Fibroblast of the aortic adventitia (primary cell): ENCODE data around the gene IFI35. TPM values are rescaled to one million over a fixed set of nuclear protein-coding genes. Genes with fewer than 3 reads are reported as not detected.
"Not testable (repeated sequence)": the region's sequence is repeated elsewhere in the genome, so short reads cannot be mapped to it uniquely, and the experiment has no call there.

Source experiments
- DNase-seq: peaks from one replicate; pipeline ENCODE4 v3.0.0-alpha.2; 2010; ENCODE audit warnings: low read depth
- H3K4me3 ChIP-seq: 2 replicates; pipeline ENCODE4 v1.5.1; 2011; ENCODE audit warnings: low read depth, mild to moderate bottlenecking, control low read depth, low read length, moderate library complexity
- CTCF ChIP-seq: IDR thresholded peaks from 2 replicates; pipeline ENCODE4 v1.5.1; 2011; ENCODE audit warnings: mild to moderate bottlenecking, low read length, control low read depth, inconsistent platforms; ENCODE audit not compliant: insufficient read depth
- total RNA-seq: library from RNA; depleted of rRNA; stranded (reverse); fragments of >200 nt; gene quantifications from 2 replicates; pipeline ENCODE4 v1.2.3, GENCODE V29; 2012; ENCODE audit warnings: low replicate concordance

Gene IFI35
- total RNA-seq, 1 donor, result 34.7 TPM

GRCh38 chr17:42975265-42975664 lies 31.3 kb upstream of the IFI35 start:
- no peak for TF ChIP-seq CTCF
- DNase-seq, result no peak
- no peak overlapping the region for H3K4me3 ChIP-seq

GRCh38 chr17:42975701-42976100 lies 30.9 kb upstream of the IFI35 start:
- not testable (repeated sequence) for H3K4me3 ChIP-seq, DNase-seq

GRCh38 chr17:42979511-42980273 lies 26.9 kb upstream of the IFI35 start, which contains the start of gene PTGES3L:
Gene PTGES3L, minus strand, starts transcription at chr17:42980080. Its CDS starts 27 bp downstream, at chr17:42980053.
- no peak for TF ChIP-seq CTCF
- peak within 1 kb of the TSS; percentile 90 for H3K4me3 ChIP-seq
- peak; percentile 27 for DNase-seq

GRCh38 chr17:42980274-42980765 lies 26.3 kb upstream of the IFI35 start, which contains the start of gene RUNDC1:
Gene RUNDC1, plus strand, starts transcription at chr17:42980565. Its CDS starts 12 bp downstream, at chr17:42980577.
- peak; percentile 71 for DNase-seq
- no peak for TF ChIP-seq CTCF
- H3K4me3 ChIP-seq, result peak within 1 kb of the TSS; percentile 90

- no peak for TF ChIP-seq CTCF
- DNase-seq, result peak; percentile 39
- H3K4me3 ChIP-seq, result peak overlapping the region; percentile 90
Measured at GRCh38 chr17:42980766-42981397, 25.7 kb upstream of the IFI35 start.

GRCh38 chr17:42982266-42982665 lies 24.3 kb upstream of the IFI35 start:
- no peak for DNase-seq
- peak overlapping the region; percentile 9 for H3K4me3 ChIP-seq
- TF ChIP-seq CTCF, result no peak

GRCh38 chr17:42985225-42985624 lies 21.4 kb upstream of the IFI35 start:
- no peak for TF ChIP-seq CTCF
- no peak for DNase-seq

More at GRCh38 chr17:42985225-42985624, 21.4 kb upstream of the IFI35 start:
- no peak overlapping the region for H3K4me3 ChIP-seq
